Mesodermal cell (in vitro differentiated cells): Measurements from ENCODE around the gene SCARB1.

Experiments used
- H3K27ac ChIP-seq: 2 replicates; pipeline ENCODE4 v1.7.0; 2013; ENCODE audit warnings: mild to moderate bottlenecking, low read depth, low read length, moderate library complexity; ENCODE audit not compliant: severe bottlenecking
- H3K36me3 ChIP-seq: 2 replicates; pipeline ENCODE4 v1.7.1; 2013; ENCODE audit warnings: mild to moderate bottlenecking, low read length, moderate library complexity; ENCODE audit not compliant: control insufficient read depth, insufficient read depth
- H3K4me1 ChIP-seq: one replicate; pipeline ENCODE4 v1.7.1; 2013; ENCODE audit warnings: mild to moderate bottlenecking, low read length; ENCODE audit not compliant: insufficient read depth, control insufficient read depth, poor library complexity, severe bottlenecking
- H3K4me3 ChIP-seq: 2 replicates; pipeline ENCODE4 v1.7.0; 2013; ENCODE audit warnings: low read length, control low read depth, mild to moderate bottlenecking; ENCODE audit not compliant: insufficient read depth, poor library complexity, severe bottlenecking; ENCODE audit errors: extremely low read depth
- H3K9me3 ChIP-seq: 2 replicates; pipeline ENCODE4 v1.7.1; 2013; ENCODE audit warnings: mild to moderate bottlenecking, low read length, moderate library complexity; ENCODE audit not compliant: control insufficient read depth
- WGBS, 2 experiments: methylation state at CpG; one replicate each; pipeline ENCODE4 v1.1.5; 2013; ENCODE audit warnings: missing lambda C conversion rate in 2 of 2; ENCODE audit not compliant: insufficient coverage in 2 of 2; 5-methylcytosine and 5-hydroxymethylcytosine counted together

The SCARB1 gene

DNA sequence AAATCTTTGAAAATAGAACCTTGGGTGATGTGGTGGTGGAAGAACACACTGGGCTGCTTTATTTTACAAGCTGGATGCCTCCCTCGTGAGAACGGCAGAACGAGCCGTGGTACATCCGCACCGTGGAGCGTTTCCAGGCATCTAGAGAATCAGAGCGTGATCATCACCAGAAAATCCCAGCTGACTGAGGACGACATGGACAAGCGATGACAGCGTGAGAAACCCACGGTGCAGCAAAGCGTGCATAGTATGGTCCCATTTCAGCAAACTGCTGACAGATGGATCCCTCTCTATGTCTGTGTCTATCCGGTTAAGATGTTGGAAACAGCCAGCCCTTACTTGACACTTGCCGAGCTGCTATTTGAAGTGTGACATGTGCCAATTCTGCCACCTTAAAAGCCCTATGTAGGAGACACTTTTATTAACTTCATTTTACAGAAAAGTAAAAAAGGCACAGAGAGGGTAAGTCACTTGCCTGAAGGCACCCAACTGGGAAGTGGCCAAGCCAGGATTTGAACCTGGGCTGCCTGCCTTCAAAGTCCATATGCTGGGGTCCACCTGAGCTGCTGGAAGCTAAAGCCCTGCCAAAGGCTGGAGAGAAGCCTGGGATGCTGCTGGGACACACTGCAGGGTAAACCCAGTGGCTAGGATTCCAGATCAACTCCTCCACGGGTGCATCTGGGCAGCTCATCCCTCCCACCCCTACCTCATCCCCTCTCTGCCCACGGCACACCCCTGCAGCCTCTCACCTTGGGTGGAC, 14.9 kb downstream of the SCARB1 start:
- Histone ChIP-seq H3K4me1 (peaks cover 5% of the 10 kb centered on the region), H3K27ac (no peak overlapping the region), H3K4me3 (no peak overlapping the region), H3K9me3 (no peaks in the 10 kb centered on the region), H3K36me3 (no peaks in the 10 kb centered on the region)
- WGBS, 2 experiments, result 94 to 97% methylated on average over 17 of the region's 17 CpGs

DNA sequence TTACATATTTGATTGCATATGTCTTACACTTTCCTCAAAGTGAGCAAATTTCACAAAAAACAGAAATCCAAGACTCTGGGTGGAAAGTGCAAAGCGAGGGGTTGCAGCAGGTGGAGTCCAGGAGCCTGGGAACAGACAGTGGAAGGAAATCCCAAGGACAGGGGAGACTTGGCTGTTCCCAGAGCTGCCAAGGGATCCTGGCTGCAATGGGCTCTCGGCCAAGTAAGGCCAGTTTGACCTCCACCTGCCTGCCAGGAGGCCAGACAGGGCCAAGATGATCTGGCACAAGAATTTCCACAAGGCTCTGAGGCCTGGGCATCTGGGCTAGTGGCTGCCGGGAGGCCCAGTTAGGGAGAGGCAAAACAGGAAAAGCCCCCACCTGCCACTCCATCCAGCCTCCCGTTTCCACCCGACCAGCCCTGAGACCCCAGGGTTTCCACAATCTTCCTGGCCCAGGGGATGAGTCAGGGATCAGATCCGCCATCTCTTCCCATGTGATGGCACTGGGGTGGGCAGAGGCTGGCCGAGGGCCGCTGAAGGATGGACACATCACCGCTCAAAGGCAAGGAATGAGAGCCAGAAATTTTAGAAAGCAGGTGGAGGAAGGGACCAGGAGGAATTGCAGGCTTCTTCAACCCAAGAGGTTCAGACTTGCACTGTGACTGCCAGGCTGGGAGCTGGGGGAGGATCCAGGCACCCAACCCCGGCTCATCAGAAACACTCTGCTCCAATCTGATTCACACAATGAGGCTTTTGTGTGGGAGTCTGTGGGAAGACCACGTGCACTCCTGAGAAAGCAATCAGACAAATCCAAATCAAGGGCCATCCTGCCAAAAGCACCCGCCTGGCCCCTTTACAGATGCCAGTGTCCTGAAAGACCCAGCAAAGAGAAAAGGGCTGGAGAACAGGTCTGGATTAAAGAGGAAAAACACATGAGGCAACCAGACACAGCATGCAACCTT, 16.3 kb downstream of the SCARB1 start:
- WGBS, 2 experiments, result 92 to 98% methylated on average over 5 to 10 of the region's 12 CpGs
- Histone ChIP-seq H3K9me3 (no peaks in the 10 kb centered on the region), H3K27ac (no peak overlapping the region), H3K4me3 (no peak overlapping the region), H3K4me1 (peaks cover 8% of the 10 kb centered on the region), H3K36me3 (no peaks in the 10 kb centered on the region)

DNA sequence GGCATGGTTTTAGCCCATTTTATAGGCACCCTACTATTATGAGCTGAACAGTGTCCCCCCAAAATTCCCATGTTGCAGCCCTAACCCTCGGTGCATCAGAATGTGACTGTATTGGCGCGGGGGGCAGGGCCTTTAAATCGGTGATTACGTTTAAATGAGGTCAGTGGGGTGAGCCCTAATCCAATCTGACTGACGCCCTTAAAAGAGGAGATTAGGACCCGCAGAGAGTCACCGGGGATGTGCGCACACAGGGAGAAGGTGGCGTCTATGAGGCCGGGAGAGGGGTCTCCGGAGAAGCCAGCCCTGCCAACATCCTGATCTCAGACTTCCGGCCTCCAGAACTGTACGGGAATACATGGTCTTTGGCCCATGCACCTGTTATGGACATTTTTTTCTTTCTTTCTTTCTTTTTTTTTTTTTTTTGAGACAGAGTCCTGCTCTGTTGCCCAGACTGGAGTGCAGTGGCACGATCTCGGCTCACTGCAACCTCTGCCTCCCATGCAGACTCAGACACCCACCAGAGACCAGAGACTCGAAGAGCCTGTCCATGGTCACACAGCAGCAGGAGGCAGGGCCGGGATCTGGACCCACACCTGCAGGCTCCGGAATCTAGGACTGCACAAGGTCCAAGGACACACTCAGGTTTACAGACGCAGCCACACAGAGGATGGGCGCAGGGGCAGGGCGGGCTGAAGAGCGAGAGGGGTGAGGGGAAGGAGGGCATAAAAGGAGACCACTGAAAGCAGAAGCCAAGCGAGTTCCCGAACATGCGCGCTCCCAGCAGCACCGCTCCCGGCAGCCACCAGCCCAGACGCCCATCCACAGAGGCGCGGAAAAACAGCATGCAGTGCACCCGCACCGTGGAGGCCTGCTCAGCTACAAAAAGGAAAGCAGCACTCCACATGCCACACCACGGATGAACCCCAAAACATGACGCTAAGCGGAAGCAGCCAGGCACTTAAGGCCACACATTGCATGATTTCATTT, 19.0 kb downstream of the SCARB1 start:
- 96 to 97% methylated on average over 35 to 37 of the region's 37 CpGs for WGBS, 2 experiments
- Histone ChIP-seq H3K9me3 (no peaks in the 10 kb centered on the region), H3K4me1 (peaks cover 8% of the 10 kb centered on the region), H3K36me3 (no peaks in the 10 kb centered on the region), H3K27ac (no peak overlapping the region), H3K4me3 (no peak overlapping the region)

- H3K4me1 ChIP-seq, result peaks cover 8% of the 10 kb centered on the region
- no peaks in the 10 kb centered on the region for H3K9me3 ChIP-seq
- H3K36me3 ChIP-seq, result no peaks in the 10 kb centered on the region
- H3K27ac ChIP-seq, result no peak overlapping the region
- 85 to 87% methylated on average over 14 to 16 of the region's 16 CpGs for WGBS, 2 experiments
- no peak overlapping the region for H3K4me3 ChIP-seq
Observed at GRCh38 chr12:124842800-124843510, 20.7 kb downstream of the SCARB1 start.

DNA sequence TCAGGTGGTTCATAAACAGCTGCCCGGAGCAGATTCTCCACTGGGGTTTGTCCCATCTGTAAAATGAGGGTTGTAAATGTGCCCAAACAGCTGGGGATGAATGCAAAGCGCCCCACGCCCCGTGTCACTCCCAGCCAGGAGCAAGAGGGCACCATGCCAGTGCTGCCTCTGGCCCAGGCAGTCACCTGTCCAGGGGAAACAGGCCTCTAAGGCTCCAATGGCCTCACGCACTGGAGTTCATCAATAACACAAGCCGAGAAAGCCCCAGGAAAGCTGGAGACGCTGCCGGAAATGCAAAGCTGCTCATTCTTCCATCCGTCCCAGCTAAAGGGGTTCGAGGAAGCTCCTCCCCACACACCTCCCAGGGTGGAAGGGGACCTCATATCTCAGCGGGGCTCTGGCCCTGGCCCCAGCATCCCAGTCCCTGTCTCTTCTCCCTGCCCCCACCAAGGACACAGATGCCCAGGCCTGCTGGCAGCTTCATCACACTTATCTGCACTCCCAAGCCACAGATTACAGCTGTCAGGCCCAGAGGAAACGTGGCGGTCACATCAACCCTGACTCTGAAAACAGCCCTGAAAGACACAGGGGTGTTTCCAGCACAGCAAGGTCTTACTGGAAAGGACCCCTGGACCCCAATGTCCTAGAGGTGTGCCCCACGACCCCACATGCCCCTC, 21.5 kb downstream of the SCARB1 start:
- 85 to 93% methylated on average over 11 to 12 of the region's 14 CpGs for WGBS, 2 experiments
- no peaks in the 10 kb centered on the region for H3K9me3 ChIP-seq
- H3K36me3 ChIP-seq, result no peaks in the 10 kb centered on the region
- peaks cover 3% of the 10 kb centered on the region for H3K4me1 ChIP-seq
- no peak overlapping the region for H3K27ac ChIP-seq
- H3K4me3 ChIP-seq, result no peak overlapping the region

DNA sequence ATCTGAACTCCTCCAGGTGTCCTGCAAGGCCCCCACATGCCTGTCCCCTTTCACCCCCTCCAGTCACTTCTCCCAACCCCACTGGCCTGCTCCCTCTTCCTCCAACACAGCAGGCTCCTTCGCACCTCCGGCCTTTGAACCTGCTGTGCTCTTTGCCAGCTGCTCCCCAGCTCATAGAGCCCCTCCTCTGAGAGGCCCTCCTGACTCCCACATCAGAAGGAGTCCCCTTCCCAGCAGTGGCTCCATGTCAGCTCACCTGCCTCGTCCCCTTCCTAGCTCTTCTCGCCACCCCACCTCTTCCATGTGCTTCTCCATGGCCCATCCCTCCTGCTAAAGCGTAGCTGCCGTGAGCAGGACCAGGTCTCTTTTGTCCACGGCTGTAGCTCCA, 22.1 kb downstream of the SCARB1 start:
- H3K4me3 ChIP-seq, result no peak overlapping the region
- H3K9me3 ChIP-seq, result no peaks in the 10 kb centered on the region
- no peak overlapping the region for H3K27ac ChIP-seq
- WGBS, 2 experiments, result 86 to 91% methylated on average over 5 to 7 of the region's 7 CpGs
- H3K36me3 ChIP-seq, result no peaks in the 10 kb centered on the region
- H3K4me1 ChIP-seq, result peaks cover 3% of the 10 kb centered on the region

- WGBS, 2 experiments, result 75 to 81% methylated on average over 13 to 14 of the region's 16 CpGs
- H3K4me1 ChIP-seq, result peaks cover 9% of the 10 kb centered on the region
- H3K27ac ChIP-seq, result no peak overlapping the region
- H3K36me3 ChIP-seq, result no peaks in the 10 kb centered on the region
- H3K9me3 ChIP-seq, result no peaks in the 10 kb centered on the region
- no peak overlapping the region for H3K4me3 ChIP-seq
Observed at GRCh38 chr12:124837958-124838803, 25.5 kb downstream of the SCARB1 start.

- WGBS, 2 experiments, result 90% methylated on average over 2 of the region's 4 CpGs; no CpG with 5 or more reads in 1 of the 2 experiments
- Histone ChIP-seq H3K36me3 (no peaks in the 10 kb centered on the region), H3K27ac (no peak overlapping the region), H3K4me1 (peaks cover 6% of the 10 kb centered on the region), H3K4me3 (no peak overlapping the region), H3K9me3 (no peaks in the 10 kb centered on the region)
Observed at GRCh38 chr12:124837249-124837897, 26.3 kb downstream of the SCARB1 start.
